Fibroblast of mammary gland (primary cell): ENCODE data around the gene PLPPR1.

Experiments
- DNase-seq: peaks from one replicate; pipeline ENCODE4 v3.0.0-alpha.2; 2010; ENCODE audit warnings: low read depth
- H3K4me3 ChIP-seq: 2 replicates; pipeline ENCODE4 v1.5.1; 2011; ENCODE audit warnings: low read depth, mild to moderate bottlenecking, low read length, moderate library complexity; ENCODE audit not compliant: control insufficient read depth
- TF ChIP-seq, protein P1 (sequence below): conservative IDR thresholded peaks from 2 replicates; pipeline ENCODE4 v1.5.1; 2011; ENCODE audit warnings: low read depth, low read length, inconsistent platforms; ENCODE audit not compliant: control insufficient read depth, insufficient read depth

Gene PLPPR1

DNA sequence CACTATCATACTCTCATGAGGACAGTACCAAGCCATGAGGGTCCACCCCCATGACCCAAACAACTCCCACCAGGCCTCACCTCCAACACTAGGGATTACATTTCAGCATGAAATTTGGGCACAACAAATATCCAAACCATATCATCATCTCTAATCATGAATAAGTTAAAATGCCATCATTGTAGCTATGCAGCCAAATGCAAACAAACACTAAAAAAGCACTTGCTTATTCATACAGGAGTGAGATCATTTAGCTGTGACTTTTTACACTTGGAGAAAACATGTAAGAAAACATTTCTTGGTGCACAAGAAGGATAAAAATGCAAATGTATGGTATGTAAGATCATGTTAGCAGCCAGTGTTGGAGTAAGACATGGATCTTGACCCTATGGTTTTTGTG lies 332.1 kb downstream of the PLPPR1 start:
- DNase-seq = no peak
- TF ChIP-seq, protein P1, sequence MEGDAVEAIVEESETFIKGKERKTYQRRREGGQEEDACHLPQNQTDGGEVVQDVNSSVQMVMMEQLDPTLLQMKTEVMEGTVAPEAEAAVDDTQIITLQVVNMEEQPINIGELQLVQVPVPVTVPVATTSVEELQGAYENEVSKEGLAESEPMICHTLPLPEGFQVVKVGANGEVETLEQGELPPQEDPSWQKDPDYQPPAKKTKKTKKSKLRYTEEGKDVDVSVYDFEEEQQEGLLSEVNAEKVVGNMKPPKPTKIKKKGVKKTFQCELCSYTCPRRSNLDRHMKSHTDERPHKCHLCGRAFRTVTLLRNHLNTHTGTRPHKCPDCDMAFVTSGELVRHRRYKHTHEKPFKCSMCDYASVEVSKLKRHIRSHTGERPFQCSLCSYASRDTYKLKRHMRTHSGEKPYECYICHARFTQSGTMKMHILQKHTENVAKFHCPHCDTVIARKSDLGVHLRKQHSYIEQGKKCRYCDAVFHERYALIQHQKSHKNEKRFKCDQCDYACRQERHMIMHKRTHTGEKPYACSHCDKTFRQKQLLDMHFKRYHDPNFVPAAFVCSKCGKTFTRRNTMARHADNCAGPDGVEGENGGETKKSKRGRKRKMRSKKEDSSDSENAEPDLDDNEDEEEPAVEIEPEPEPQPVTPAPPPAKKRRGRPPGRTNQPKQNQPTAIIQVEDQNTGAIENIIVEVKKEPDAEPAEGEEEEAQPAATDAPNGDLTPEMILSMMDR = no peak
- no peak overlapping the region for H3K4me3 ChIP-seq

DNA sequence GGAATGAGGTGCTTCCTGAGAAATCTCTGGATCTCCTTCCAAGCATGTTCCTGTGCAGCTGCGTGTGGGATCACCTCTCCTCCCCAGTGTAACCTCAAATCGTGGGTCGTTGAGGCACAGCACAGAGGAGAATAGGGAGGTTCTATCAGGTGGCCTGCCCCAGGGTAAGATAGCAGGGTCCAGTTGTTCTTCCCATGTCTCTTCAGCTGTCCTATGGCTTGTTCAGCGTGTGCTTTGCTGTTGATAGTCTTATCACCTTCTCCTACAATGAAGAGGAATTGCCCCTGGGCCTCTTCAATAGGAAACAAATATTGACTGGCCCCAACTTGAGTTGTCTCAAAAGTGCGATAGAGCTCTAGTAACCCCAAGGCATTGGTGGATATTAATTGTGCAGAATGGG lies 333.9 kb downstream of the PLPPR1 start:
- H3K4me3 ChIP-seq = no peak overlapping the region
- DNase-seq = no peak
- TF ChIP-seq, protein P1 = no peak

DNA sequence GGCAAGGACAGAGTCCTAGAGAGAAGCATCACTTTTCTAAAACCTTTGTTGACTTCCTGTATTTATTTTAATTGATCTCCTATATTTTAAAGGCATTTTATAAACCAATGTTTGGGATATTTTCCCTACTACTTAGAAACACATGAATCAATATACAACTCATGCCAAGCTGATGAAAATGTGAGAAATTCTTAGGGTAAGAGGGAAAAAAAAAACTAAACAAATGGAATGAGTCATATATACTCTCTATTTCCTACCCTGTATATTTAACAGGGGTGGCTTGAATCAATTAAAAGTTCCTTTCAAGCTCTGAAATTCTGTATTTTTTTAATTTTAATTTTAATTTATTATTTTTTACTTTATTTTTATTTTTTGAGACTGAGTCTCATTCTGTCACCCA lies 336.7 kb downstream of the PLPPR1 start:
- TF ChIP-seq, protein P1 = no peak
- H3K4me3 ChIP-seq = no peak overlapping the region
- peak; percentile 56 for DNase-seq

DNA sequence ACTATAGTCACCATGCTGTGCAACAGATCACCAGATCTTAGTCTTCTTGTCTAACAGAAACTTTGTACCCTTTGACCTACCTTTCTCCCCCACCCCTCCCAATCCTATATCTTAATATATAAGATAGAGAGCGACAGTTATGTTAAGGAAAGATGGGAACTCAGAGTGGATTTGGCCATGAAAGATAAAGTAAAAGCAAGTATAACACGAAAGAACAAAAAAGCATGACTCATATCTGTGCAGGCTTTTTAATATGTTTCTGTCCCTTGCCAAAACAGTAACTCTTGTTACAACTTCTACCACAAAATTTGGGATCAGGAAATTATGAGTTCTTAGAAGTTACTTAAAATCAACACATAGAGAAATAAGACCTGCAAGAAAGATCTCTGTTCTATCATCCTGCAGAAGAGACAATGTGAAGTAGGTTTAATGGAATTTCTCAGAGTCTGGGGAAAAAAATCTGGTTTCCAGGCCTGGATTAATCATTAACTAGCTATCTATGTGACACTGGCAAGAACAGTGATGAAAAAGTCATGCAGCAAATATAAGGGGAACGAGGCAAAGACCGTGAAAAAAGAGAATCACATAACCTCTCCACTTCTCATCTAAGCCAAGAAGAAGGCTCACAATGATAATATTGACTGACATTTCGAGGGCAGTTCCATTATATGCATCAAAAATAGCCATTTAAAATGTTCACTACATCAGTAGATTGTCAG lies 337.7 kb downstream of the PLPPR1 start:
- DNase-seq = peak; percentile 41
- TF ChIP-seq, protein P1 = no peak
- no peak overlapping the region for H3K4me3 ChIP-seq

DNA sequence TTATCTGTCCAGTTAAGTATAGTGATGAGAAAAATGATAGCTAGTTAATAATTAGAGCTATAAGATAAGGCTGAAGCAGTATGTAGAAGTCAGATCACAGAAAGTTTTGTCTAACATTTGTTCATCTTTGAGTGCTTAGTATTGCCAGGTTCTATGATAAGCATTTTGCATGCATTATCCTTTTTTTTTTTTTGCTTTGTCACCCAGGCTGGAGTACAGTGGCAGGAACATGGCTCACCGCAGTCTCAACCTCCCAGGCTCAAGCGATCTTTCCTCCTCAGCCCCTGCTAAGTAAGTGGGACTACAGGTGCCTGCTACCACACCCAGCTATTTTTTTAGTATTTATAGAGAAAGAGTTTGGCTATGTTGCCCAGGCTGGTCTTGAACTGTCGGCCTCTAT lies 338.8 kb downstream of the PLPPR1 start:
- no peak for DNase-seq
- TF ChIP-seq, protein P1 = no peak
- H3K4me3 ChIP-seq = no peak overlapping the region

DNA sequence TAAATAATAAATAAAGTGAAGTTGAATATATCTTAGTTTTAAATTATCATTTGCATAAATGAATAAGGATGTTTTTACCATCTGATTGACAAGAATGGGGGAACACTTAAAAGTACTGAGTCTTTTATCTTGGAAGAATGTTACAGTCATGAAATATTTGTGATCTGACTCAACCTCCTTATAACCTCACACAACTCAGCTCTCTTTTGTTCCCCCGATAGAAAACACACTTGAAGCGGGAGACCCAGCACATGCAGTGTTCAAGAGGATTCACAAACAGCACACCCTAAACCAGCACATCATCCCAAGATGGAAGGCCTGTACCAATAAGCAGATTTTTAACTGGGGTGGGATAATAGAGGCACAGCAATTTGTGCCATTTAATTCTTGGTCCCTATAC lies 340.8 kb downstream of the PLPPR1 start:
- no peak overlapping the region for H3K4me3 ChIP-seq
- DNase-seq = peak; percentile 30
- TF ChIP-seq, protein P1 = no peak
